ENCODE results near the gene PLA2G4C. TPM values are rescaled to one million over a fixed set of nuclear protein-coding genes. Genes with fewer than 3 reads are reported as not detected.
"Not testable (repeated sequence)": the region's sequence is repeated elsewhere in the genome, so short reads cannot be mapped to it uniquely, and the experiment has no call there.

The PLA2G4C gene
- total and polyA plus RNA-seq, 4 donors = 6.4 to 21.6 (median 10.2) TPM

- Histone ChIP-seq H3K27ac (ENCODE audit: low read depth in 1 of 2, low read length in 1 of 2) (no peak overlapping the region), H3K4me1 (ENCODE audit: control insufficient read depth in 5 of 5, insufficient read depth in 5 of 5, low read length in 5 of 5) (no peaks in the 10 kb centered on the region), H3K27me3 (ENCODE audit: control insufficient read depth in 3 of 3, insufficient read depth in 3 of 3, low read length in 2 of 3) (no peaks in the 10 kb centered on the region), H3K9ac (ENCODE audit: insufficient read depth in 1 of 2, low read length in 2 of 2) (no peak overlapping the region), H3K4me3 (no peak overlapping the region), H3K36me3 (ENCODE audit: control insufficient read depth in 4 of 4, insufficient read depth in 4 of 4, low read length in 4 of 4) (peaks cover 0 to 30% (median 4%) of the 10 kb centered on the region in 4 donors), H3K9me3 (ENCODE audit: control insufficient read depth in 4 of 4, insufficient read depth in 3 of 4, low read length in 3 of 4) (peaks cover 0 to 2% (median 0%) of the 10 kb centered on the region in 4 donors)
- TF ChIP-seq, protein P1, sequence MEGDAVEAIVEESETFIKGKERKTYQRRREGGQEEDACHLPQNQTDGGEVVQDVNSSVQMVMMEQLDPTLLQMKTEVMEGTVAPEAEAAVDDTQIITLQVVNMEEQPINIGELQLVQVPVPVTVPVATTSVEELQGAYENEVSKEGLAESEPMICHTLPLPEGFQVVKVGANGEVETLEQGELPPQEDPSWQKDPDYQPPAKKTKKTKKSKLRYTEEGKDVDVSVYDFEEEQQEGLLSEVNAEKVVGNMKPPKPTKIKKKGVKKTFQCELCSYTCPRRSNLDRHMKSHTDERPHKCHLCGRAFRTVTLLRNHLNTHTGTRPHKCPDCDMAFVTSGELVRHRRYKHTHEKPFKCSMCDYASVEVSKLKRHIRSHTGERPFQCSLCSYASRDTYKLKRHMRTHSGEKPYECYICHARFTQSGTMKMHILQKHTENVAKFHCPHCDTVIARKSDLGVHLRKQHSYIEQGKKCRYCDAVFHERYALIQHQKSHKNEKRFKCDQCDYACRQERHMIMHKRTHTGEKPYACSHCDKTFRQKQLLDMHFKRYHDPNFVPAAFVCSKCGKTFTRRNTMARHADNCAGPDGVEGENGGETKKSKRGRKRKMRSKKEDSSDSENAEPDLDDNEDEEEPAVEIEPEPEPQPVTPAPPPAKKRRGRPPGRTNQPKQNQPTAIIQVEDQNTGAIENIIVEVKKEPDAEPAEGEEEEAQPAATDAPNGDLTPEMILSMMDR (IDR thresholded peaks at IDR 0.05; ENCODE audit: control extremely low read depth, extremely low read depth) = no peak
- WGBS, 2 donors = 27 to 30% methylated on average over 1 of the region's 1 CpG
- DNase-seq = no peak
- no peak for ATAC-seq (ENCODE audit: insufficient read depth, low FRiP score)
These were observed 16.3 kb downstream of the PLA2G4C start for GRCh38 chr19:48094129-48094854.

DNA sequence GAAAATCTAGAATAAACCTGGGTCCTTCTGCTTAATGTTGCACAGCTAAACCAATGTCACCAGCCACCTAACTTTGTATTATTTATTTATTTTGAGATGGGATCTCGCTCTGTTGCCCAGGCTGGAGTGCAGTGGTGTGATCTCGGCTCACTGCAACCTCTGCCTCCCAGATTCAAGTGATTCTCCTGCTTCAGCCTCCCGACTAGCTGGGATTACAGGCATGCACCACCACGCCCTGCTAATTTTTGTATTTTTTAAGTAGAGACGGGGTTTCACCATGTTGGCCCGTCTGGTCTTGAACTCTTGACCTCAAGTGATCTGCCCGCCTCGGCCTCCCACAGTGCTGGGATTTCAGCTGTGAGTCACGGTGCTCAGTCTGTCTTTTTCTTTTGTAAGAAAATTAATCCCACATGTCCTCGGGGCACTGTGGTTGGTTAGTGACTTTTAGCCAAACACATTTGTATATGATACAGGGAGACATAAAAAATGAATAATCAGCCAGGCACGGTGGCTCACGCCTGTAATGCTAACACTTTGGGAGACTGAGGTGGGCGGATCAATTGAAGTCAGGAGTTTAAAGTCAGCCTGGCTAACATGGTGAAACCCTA, 19.4 kb downstream of the PLA2G4C start:
- not testable (repeated sequence) for ATAC-seq (ENCODE audit: insufficient read depth, low FRiP score); DNase-seq
- 84 to 93% methylated on average over 13 of the region's 13 CpGs for WGBS, 2 donors

GRCh38 chr19:48090281-48090802, 20.3 kb downstream of the PLA2G4C start:
- DNase-seq (no peak), ATAC-seq (ENCODE audit: insufficient read depth, low FRiP score) (no peak)
- 47 to 60% methylated on average over 5 of the region's 5 CpGs for WGBS, 2 donors
- Histone ChIP-seq H3K27ac (ENCODE audit: low read depth in 1 of 2, low read length in 1 of 2) (no peak overlapping the region), H3K9me3 (ENCODE audit: control insufficient read depth in 4 of 4, insufficient read depth in 3 of 4, low read length in 3 of 4) (peaks cover 0 to 2% (median 0%) of the 10 kb centered on the region in 4 donors), H3K27me3 (ENCODE audit: control insufficient read depth in 3 of 3, insufficient read depth in 3 of 3, low read length in 2 of 3) (no peaks in the 10 kb centered on the region), H3K36me3 (ENCODE audit: control insufficient read depth in 4 of 4, insufficient read depth in 4 of 4, low read length in 4 of 4) (peaks cover 0 to 18% (median 1%) of the 10 kb centered on the region in 4 donors), H3K9ac (ENCODE audit: insufficient read depth in 1 of 2, low read length in 2 of 2) (no peak overlapping the region), H3K4me3 (no peak overlapping the region), H3K4me1 (ENCODE audit: control insufficient read depth in 5 of 5, insufficient read depth in 5 of 5, low read length in 5 of 5) (no peaks in the 10 kb centered on the region)
- TF ChIP-seq, protein P1 (IDR thresholded peaks at IDR 0.05; ENCODE audit: control extremely low read depth, extremely low read depth) = no peak

More for the DNA sequence above, 19.4 kb downstream of the PLA2G4C start:
- H3K36me3 ChIP-seq (ENCODE audit: control insufficient read depth in 4 of 4, insufficient read depth in 4 of 4, low read length in 4 of 4) = peaks cover 0 to 19% (median 2%) of the 10 kb centered on the region in 4 donors
- not testable (repeated sequence) for H3K27ac ChIP-seq (ENCODE audit: low read depth in 1 of 2, low read length in 1 of 2); H3K27me3 ChIP-seq (ENCODE audit: control insufficient read depth in 3 of 3, insufficient read depth in 3 of 3, low read length in 2 of 3); H3K9ac ChIP-seq (ENCODE audit: insufficient read depth in 1 of 2, low read length in 2 of 2); H3K4me1 ChIP-seq (ENCODE audit: control insufficient read depth in 5 of 5, insufficient read depth in 5 of 5, low read length in 5 of 5); H3K4me3 ChIP-seq; H3K9me3 ChIP-seq (ENCODE audit: control insufficient read depth in 4 of 4, insufficient read depth in 3 of 4, low read length in 3 of 4)

- not testable (repeated sequence) for H3K4me3 ChIP-seq; H3K9ac ChIP-seq (ENCODE audit: insufficient read depth in 1 of 2, low read length in 2 of 2); ATAC-seq (ENCODE audit: insufficient read depth, low FRiP score); H3K9me3 ChIP-seq (ENCODE audit: control insufficient read depth in 4 of 4, insufficient read depth in 3 of 4, low read length in 3 of 4); H3K27ac ChIP-seq (ENCODE audit: low read depth in 1 of 2, low read length in 1 of 2); H3K4me1 ChIP-seq (ENCODE audit: control insufficient read depth in 5 of 5, insufficient read depth in 5 of 5, low read length in 5 of 5); H3K36me3 ChIP-seq (ENCODE audit: control insufficient read depth in 4 of 4, insufficient read depth in 4 of 4, low read length in 4 of 4); DNase-seq; H3K27me3 ChIP-seq (ENCODE audit: control insufficient read depth in 3 of 3, insufficient read depth in 3 of 3, low read length in 2 of 3)
- 95 to 96% methylated on average over 6 of the region's 6 CpGs for WGBS, 2 donors
These were observed 21.6 kb downstream of the PLA2G4C start for GRCh38 chr19:48088991-48089390.
